ENCODE results near the gene GPRC5C.

GRCh38 chr17:74429604-74430384 lies 2.1 kb upstream of the GPRC5C start:
- no peak for TF ChIP-seq EP300 (IDR thresholded peaks at IDR 0.05; ENCODE audit: borderline replicate concordance)
- no peak for TF ChIP-seq TEAD4 (IDR thresholded peaks at IDR 0.05)
- TF ChIP-seq CREB1 (IDR thresholded peaks at IDR 0.05; ENCODE audit: low read depth), result no peak
- TF ChIP-seq USF1 (IDR thresholded peaks at IDR 0.05), result no peak
- no peak for TF ChIP-seq MAX (IDR thresholded peaks at IDR 0.05)

All from Ishikawa (cell line).